Peyer's patch (tissue), 4 donors: ENCODE measurements around the gene RAP2A. TPM values are rescaled to one million over a fixed set of nuclear protein-coding genes. Genes with fewer than 3 reads are reported as not detected.

Experiments used
- DNase-seq, 3 donors: peaks; one replicate each; pipeline ENCODE4 v3.0.0-alpha.2; 2017 to 2019
- H3K27ac ChIP-seq, 4 donors: fragments of 200-600 bp; sonication (generic); one replicate each; pipeline ENCODE4 v1.5.1; 2016 to 2019
- H3K27me3 ChIP-seq, 2 donors: fragments of 200-600 bp; sonication (generic); one replicate each; pipeline ENCODE4 v1.5.1; 2019
- H3K36me3 ChIP-seq, 3 donors: fragments of 200-600 bp; sonication (generic); one replicate each; pipeline ENCODE4 v1.5.1; 2016 to 2019
- H3K4me1 ChIP-seq, 4 donors: fragments of 200-600 bp; sonication (generic); one replicate each; pipeline ENCODE4 v1.5.1; 2016 to 2019
- H3K4me3 ChIP-seq, 4 donors: fragments of 200-600 bp; sonication (generic); 1 replicate in 3 of 4; 2 replicates in 1 of 4; pipeline ENCODE4 v1.5.1; 2016 to 2019; ENCODE audit warnings: mild to moderate bottlenecking in 1 of 4
- H3K9me3 ChIP-seq, 4 donors: fragments of 200-600 bp; sonication (generic); one replicate each; pipeline ENCODE4 v1.5.1; 2016 to 2019; ENCODE audit warnings: mild to moderate bottlenecking in 1 of 4
- POLR2A ChIP-seq, 2 donors: fragments of 450-650 bp; IDR thresholded peaks; one replicate each; pipeline ENCODE4 v1.5.1; 2017; ENCODE audit warnings: antibody characterized with exemption in 2 of 2, mild to moderate bottlenecking in 2 of 2, moderate library complexity in 2 of 2
- total RNA-seq, 4 donors: library from RNA; depleted of rRNA; stranded (reverse); fragments of >200 nt; gene quantifications; one replicate each; pipeline ENCODE4 v1.1.0, GENCODE V29; 2016
- TF ChIP-seq, protein P1 (sequence below), 6 experiments: fragments of 450-650 bp in 4 of 6; fragments of 200-600 bp in 2 of 6; sonication (generic) in 1 of 6; IDR thresholded peaks; one replicate each; pipeline ENCODE4 v1.5.1; 2017 to 2019; ENCODE audit warnings: antibody characterized with exemption in 6 of 6, mild to moderate bottlenecking in 3 of 6, moderate library complexity in 1 of 6

The RAP2A gene
- total RNA-seq, 4 donors from 2014 or later = 8.7 to 19.8 (median 16.4) TPM

DNA sequence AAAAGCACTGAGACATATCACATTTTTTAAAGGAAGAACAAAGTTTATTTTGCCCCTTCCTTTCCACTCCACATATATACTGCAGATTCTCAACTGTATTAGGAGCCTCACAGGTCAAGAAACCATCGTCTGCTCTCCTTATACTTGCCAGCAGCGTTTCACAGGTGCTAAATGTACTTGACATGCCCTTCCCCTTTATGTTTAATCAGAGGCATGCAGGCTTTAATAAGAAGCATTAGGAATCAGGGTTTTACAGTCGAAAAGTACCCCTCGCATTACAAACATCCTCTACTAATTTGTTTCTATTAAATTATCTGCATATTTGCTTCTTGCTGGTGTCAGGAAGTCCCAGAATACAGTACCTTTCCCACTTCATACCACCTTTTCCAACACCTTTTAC is 3.7 kb upstream of the RAP2A start:
- DNase-seq = no peak
- H3K27ac ChIP-seq = peak overlapping the region in 1 of 4 donors; percentile 10

DNA sequence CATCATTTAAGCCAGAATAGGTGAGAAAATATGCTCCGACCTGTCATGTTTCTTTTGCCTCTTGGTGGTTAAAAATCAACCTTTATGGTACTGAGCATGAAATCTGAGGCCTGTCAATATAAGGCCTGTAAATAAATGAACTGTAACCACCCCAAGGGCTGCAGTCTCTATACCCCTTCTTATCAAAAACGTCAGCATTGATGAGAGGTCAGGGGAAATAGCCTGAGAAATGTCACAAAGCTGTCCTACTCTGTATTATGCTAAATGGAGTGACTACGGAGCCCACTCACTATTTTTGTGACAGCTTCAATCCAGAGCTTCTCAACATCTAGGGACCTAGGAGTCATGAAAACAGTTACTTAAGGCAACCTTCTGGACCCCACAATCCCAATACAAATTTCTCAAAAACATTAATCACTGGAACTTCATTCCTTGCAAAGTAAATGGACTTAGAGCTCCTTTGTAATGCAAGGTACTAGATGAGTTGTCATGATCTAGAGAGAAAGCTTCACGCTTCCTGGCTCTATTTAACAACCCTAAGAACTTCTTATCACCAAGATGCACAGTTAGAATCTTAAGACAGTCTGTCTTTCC is 2.7 kb upstream of the RAP2A start:
- H3K27me3 ChIP-seq = no peaks in the 10 kb centered on the region
- peaks cover 0 to 11% (median 5%) of the 10 kb centered on the region in 4 donors for H3K4me1 ChIP-seq
- DNase-seq = no peak
- H3K9me3 ChIP-seq = no peaks in the 10 kb centered on the region
- H3K36me3 ChIP-seq = no peaks in the 10 kb centered on the region
- H3K4me3 ChIP-seq = no peak overlapping the region
- TF ChIP-seq, protein P1, sequence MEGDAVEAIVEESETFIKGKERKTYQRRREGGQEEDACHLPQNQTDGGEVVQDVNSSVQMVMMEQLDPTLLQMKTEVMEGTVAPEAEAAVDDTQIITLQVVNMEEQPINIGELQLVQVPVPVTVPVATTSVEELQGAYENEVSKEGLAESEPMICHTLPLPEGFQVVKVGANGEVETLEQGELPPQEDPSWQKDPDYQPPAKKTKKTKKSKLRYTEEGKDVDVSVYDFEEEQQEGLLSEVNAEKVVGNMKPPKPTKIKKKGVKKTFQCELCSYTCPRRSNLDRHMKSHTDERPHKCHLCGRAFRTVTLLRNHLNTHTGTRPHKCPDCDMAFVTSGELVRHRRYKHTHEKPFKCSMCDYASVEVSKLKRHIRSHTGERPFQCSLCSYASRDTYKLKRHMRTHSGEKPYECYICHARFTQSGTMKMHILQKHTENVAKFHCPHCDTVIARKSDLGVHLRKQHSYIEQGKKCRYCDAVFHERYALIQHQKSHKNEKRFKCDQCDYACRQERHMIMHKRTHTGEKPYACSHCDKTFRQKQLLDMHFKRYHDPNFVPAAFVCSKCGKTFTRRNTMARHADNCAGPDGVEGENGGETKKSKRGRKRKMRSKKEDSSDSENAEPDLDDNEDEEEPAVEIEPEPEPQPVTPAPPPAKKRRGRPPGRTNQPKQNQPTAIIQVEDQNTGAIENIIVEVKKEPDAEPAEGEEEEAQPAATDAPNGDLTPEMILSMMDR (IDR thresholded peaks at IDR 0.05) = no peak
- TF ChIP-seq POLR2A (IDR thresholded peaks at IDR 0.05) = no peak
- H3K27ac ChIP-seq = no peak overlapping the region

More for the DNA sequence above, 3.7 kb upstream of the RAP2A start:
- Histone ChIP-seq H3K4me1 (peaks cover 0 to 10% (median 2%) of the 10 kb centered on the region in 4 donors), H3K9me3 (no peaks in the 10 kb centered on the region), H3K27me3 (no peaks in the 10 kb centered on the region), H3K36me3 (no peaks in the 10 kb centered on the region), H3K4me3 (no peak overlapping the region)
- no peak for TF ChIP-seq POLR2A (IDR thresholded peaks at IDR 0.05)
- TF ChIP-seq, protein P1 (IDR thresholded peaks at IDR 0.05) = no peak

DNA sequence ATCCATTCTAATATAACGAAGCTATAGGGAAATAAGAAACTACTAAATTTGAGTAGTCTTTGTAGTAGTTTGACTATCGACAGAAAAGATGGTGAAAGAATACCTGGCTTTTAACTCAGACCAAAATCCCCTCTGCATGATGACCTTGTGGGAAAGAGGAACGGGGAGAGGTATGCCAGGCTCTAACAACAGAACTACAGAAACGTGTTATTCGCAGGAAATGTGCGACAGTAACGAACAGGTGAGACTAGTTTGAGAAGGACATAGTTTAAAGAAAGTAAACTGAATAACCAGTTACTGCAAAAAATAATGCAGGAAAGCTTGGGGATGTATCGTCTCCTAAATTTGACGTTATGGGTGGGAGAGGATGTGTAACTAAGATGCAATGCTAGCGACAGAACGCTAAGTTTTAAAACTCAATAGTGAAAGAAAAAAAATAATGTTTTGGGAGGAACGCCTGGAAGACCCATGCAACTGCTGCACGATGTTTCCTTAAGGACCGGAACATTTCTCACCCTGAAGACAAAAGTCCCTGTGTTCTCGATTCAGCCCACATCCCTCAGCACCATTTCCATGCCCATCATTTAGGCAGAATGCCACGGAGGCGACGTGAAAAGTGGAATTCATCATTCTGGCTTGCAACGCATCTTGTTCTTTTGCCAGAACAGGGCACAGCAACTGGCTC is 1.6 kb upstream of the RAP2A start:
- peak in 1 of 2 donors; percentile 33 for TF ChIP-seq POLR2A (IDR thresholded peaks at IDR 0.05)
- TF ChIP-seq, protein P1 (IDR thresholded peaks at IDR 0.05) = no peak
- H3K9me3 ChIP-seq = no peaks in the 10 kb centered on the region
- no peak for DNase-seq
- peaks cover 0 to 15% (median 5%) of the 10 kb centered on the region in 4 donors for H3K4me1 ChIP-seq
- peak overlapping the region; percentile 60 to 77 (median 69) for H3K4me3 ChIP-seq
- no peaks in the 10 kb centered on the region for H3K36me3 ChIP-seq
- no peaks in the 10 kb centered on the region for H3K27me3 ChIP-seq
- H3K27ac ChIP-seq = peak overlapping the region; percentile 93 to 100 (median 98)

DNA sequence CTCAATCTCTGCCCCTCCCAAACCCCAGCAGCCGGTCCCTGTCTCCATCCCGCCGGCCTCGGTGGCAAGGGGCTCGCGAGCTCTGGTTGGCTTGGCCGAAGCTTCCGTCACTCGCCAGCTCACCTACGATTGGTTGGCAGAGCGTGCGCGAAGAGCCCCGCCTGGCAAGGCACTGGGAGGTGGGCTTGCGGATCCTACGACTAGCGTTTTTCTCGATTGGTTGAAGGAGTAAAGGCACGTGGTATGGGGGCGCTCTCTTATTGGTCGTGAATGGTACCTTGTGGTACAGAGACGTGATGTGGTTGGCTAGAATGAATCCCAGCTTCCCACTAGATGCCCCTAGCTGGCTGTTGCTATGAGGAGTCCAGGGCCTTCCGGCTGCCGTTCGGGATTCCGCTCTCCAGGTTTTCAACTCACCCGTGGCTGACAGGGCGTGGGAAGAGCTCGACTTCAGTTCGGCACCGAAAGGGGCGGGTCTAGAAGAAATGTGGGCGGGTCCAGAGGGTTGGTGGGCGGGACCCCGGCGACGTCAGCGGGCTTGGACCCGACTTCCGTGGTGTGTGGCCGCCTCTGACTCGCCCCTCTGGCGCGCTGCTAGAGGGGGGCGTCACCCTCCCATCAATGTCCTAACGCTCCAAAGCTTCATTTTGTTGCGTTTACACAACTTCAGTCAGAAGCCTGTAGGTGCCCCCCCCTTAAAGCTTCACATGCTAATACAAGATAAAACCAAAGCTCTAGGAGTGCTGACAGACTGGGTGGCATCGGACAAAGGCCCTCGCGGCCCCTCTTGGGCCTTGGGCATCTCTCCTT is 847 bp upstream of the RAP2A start:
- Histone ChIP-seq H3K27me3 (no peaks in the 10 kb centered on the region), H3K9me3 (no peaks in the 10 kb centered on the region), H3K4me3 (peak overlapping the region; percentile 60 to 77 (median 69)), H3K27ac (peak overlapping the region; percentile 93 to 100 (median 98)), H3K36me3 (no peaks in the 10 kb centered on the region), H3K4me1 (peaks cover 0 to 23% (median 5%) of the 10 kb centered on the region in 4 donors)
- DNase-seq = peak; percentile 96 to 99 (median 99)
- peak in 1 of 2 donors; percentile 29 for TF ChIP-seq POLR2A (IDR thresholded peaks at IDR 0.05)
- TF ChIP-seq, protein P1 (IDR thresholded peaks at IDR 0.05) = peak in 1 of 6 experiments; percentile 17

DNA sequence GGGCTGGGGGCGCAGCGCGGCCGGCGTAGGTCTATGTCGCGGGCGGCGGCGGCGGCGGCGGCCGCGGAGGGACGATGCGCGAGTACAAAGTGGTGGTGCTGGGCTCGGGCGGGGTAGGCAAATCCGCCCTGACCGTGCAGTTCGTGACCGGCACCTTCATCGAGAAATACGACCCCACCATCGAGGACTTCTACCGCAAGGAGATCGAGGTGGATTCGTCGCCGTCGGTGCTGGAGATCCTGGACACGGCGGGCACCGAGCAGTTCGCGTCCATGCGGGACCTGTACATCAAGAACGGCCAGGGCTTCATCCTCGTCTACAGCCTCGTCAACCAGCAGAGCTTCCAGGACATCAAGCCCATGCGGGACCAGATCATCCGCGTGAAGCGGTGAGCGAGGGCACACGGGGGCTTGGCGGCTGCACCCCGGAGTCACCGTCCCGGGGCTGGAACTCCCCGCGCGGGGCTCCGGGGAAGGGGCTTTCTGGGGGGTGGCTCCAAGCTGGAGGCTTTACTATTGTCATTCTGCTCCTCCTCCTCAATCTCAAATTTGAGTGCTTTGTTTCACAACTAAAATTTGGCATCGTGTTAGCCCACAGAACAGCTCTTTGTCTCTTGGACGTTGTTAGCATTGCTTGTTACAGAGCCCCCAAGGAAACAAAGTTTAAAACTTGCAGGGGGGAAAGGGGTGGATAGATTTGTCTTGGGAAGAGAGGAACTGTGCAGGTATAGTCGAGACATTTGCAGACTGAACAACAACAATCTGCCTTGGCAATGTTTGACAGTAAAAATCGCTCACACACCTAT is 630 bp downstream of the RAP2A start:
- no peaks in the 10 kb centered on the region for H3K27me3 ChIP-seq
- TF ChIP-seq POLR2A (IDR thresholded peaks at IDR 0.05) = no peak
- TF ChIP-seq, protein P1 (IDR thresholded peaks at IDR 0.05) = no peak
- peak; percentile 44 to 72 (median 71) for DNase-seq
- no peaks in the 10 kb centered on the region for H3K9me3 ChIP-seq
- peaks cover 0 to 24% (median 5%) of the 10 kb centered on the region in 4 donors for H3K4me1 ChIP-seq
- H3K4me3 ChIP-seq = peak overlapping the region; percentile 60 to 77 (median 73)
- no peaks in the 10 kb centered on the region for H3K36me3 ChIP-seq
- H3K27ac ChIP-seq = peak overlapping the region; percentile 72 to 100 (median 96)
